HG02884 (cell line): ENCODE measurements around the gene ARHGAP1.

Experiments
- ATAC-seq: cut with Tn5 transposase; IDR thresholded peaks from one replicate; pipeline ENCODE4 v1.9.1; 2021; ENCODE audit warnings: mild to moderate bottlenecking, moderate library complexity; ENCODE audit not compliant: unreplicated experiment

The ARHGAP1 gene

GRCh38 chr11:46643986-46644385 is 56.4 kb downstream of the ARHGAP1 start:
- ATAC-seq = no peak

GRCh38 chr11:46643531-46643930 is 56.9 kb downstream of the ARHGAP1 start:
- no peak for ATAC-seq

- no peak for ATAC-seq
These were observed 57.6 kb downstream of the ARHGAP1 start for GRCh38 chr11:46642627-46643335.

- no peak for ATAC-seq
These were observed 58.8 kb downstream of the ARHGAP1 start for GRCh38 chr11:46641639-46642038.

GRCh38 chr11:46640036-46640788 is 60.2 kb downstream of the ARHGAP1 start:
- no peak for ATAC-seq

GRCh38 chr11:46639197-46639839 is 61.1 kb downstream of the ARHGAP1 start:
- ATAC-seq = no peak

- ATAC-seq = no peak
These were observed 62.9 kb downstream of the ARHGAP1 start for GRCh38 chr11:46637546-46637945.

GRCh38 chr11:46635557-46636139 is 64.8 kb downstream of the ARHGAP1 start:
- no peak for ATAC-seq

GRCh38 chr11:46633291-46634217 is 66.9 kb downstream of the ARHGAP1 start:
- ATAC-seq = no peak

GRCh38 chr11:46632502-46632901 is 67.9 kb downstream of the ARHGAP1 start:
- ATAC-seq = no peak

- ATAC-seq = no peak
These were observed 68.7 kb downstream of the ARHGAP1 start for GRCh38 chr11:46631676-46632075.

GRCh38 chr11:46630237-46630636 is 70.2 kb downstream of the ARHGAP1 start:
- ATAC-seq = no peak

- no peak for ATAC-seq
These were observed 71.5 kb downstream of the ARHGAP1 start for GRCh38 chr11:46628961-46629360.
